ENCODE measurements around the gene NPEPPS. TPM values are rescaled to one million over a fixed set of nuclear protein-coding genes. Genes with fewer than 3 reads are reported as not detected.
A peak's percentile ranks its signal among the peaks of the same experiment; 100 is the strongest.

NPEPPS gene
- total RNA-seq, 1 experiment from 2014 or later, result 137 TPM

DNA sequence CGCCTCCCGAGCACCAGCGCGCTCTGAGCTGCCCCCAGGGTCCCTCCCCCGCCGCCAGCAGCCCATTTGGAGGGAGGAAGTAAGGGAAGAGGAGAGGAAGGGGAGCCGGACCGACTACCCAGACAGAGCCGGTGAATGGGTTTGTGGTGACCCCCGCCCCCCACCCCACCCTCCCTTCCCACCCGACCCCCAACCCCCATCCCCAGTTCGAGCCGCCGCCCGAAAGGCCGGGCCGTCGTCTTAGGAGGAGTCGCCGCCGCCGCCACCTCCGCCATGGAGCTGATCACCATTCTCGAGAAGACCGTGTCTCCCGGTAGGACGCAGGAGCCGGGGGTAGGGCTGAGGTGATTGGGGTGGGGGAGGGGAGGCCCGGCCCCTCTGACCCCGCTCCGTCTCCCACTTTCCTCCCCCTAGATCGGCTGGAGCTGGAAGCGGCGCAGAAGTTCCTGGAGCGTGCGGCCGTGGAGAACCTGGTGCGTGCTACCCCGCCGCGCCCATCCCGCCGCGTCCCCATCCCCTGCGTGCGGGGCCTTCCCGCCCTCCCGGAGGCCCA is 119.1 kb downstream of the NPEPPS start:
- no peaks in the 10 kb centered on the region for H3K27me3 ChIP-seq (ENCODE audit: control insufficient read depth, insufficient read depth, low read length)
- no peak for DNase-seq (ENCODE audit: low read depth, low spot score)
- in situ Hi-C loops (cut with HindIII; ENCODE audit: low pct_unique_long_range_greater_than_20kb, low sequenced_read_pairs) (no loop called here), intact Hi-C loops (cut with micrococcal nuclease; ENCODE audit: unreplicated experiment) (no loop called here)
- peak overlapping the region; percentile 64 to 88 for H3K4me3 ChIP-seq (ENCODE audit: low read depth in 2 of 2, low read length in 2 of 2)
- CTCF ChIA-PET, result interaction anchor here (0.6 kb wide), 1 partner anchor 336 kb away, joined by 3 read pairs; no protein-coding TSS in a partner anchor
- TF ChIP-seq POLR2AphosphoS5 (IDR thresholded peaks at IDR 0.05; ENCODE audit: low read depth, low read length) (peak; percentile 74; the same call in 1 of the 2 replicates), TCF7L2 (IDR thresholded peaks at IDR 0.05; ENCODE audit: low read depth, low read length) (no peak)
- H3K27ac ChIP-seq (ENCODE audit: low read length), result peak overlapping the region; percentile 77; the same call in 1 of the 2 replicates
- peaks cover 44% of the 10 kb centered on the region for H3K4me1 ChIP-seq (ENCODE audit: control insufficient read depth, insufficient read depth, low read length)
- POLR2A ChIA-PET, result interaction anchor here (0.7 to 1.1 kb wide), 5 partner anchors 12 to 181 kb away, joined by 3 to 10 read pairs (median 4); partner anchors contain the start of genes LRRC46 and MRPL10
- ATAC-seq, result peak; percentile 29
- no TSS peak for BruUV-seq (replicated peaks)
- H3K9me3 ChIP-seq (ENCODE audit: control insufficient read depth, insufficient read depth, low read depth, low read length), result no peaks in the 10 kb centered on the region
- H3K36me3 ChIP-seq (ENCODE audit: control insufficient read depth, insufficient read depth, low read length), result peaks cover 37% of the 10 kb centered on the region

- DNase-seq (ENCODE audit: low read depth, low spot score), result peak; percentile 54
- intact Hi-C loops (cut with micrococcal nuclease; ENCODE audit: unreplicated experiment), result no loop called here
- peaks cover 43% of the 10 kb centered on the region for H3K36me3 ChIP-seq (ENCODE audit: control insufficient read depth, insufficient read depth, low read length)
- in situ Hi-C loops (cut with HindIII; ENCODE audit: low pct_unique_long_range_greater_than_20kb, low sequenced_read_pairs), result no loop called here
- ATAC-seq, result peak; percentile 76
- no peaks in the 10 kb centered on the region for H3K9me3 ChIP-seq (ENCODE audit: control insufficient read depth, insufficient read depth, low read depth, low read length)
- peak overlapping the region; percentile 99 for H3K27ac ChIP-seq (ENCODE audit: low read length)
- CTCF ChIA-PET, result no interaction called here
- peaks cover 45% of the 10 kb centered on the region for H3K4me1 ChIP-seq (ENCODE audit: control insufficient read depth, insufficient read depth, low read length)
- BruUV-seq (replicated peaks), result no TSS peak
- TF ChIP-seq SIN3A (IDR thresholded peaks at IDR 0.05; ENCODE audit: borderline replicate concordance, insufficient read depth, low read depth, low read length), result peak; percentile 94
- TF ChIP-seq POLR2AphosphoS5 (IDR thresholded peaks at IDR 0.05; ENCODE audit: low read depth, low read length), result peak; percentile 97
- TF ChIP-seq, protein P1, sequence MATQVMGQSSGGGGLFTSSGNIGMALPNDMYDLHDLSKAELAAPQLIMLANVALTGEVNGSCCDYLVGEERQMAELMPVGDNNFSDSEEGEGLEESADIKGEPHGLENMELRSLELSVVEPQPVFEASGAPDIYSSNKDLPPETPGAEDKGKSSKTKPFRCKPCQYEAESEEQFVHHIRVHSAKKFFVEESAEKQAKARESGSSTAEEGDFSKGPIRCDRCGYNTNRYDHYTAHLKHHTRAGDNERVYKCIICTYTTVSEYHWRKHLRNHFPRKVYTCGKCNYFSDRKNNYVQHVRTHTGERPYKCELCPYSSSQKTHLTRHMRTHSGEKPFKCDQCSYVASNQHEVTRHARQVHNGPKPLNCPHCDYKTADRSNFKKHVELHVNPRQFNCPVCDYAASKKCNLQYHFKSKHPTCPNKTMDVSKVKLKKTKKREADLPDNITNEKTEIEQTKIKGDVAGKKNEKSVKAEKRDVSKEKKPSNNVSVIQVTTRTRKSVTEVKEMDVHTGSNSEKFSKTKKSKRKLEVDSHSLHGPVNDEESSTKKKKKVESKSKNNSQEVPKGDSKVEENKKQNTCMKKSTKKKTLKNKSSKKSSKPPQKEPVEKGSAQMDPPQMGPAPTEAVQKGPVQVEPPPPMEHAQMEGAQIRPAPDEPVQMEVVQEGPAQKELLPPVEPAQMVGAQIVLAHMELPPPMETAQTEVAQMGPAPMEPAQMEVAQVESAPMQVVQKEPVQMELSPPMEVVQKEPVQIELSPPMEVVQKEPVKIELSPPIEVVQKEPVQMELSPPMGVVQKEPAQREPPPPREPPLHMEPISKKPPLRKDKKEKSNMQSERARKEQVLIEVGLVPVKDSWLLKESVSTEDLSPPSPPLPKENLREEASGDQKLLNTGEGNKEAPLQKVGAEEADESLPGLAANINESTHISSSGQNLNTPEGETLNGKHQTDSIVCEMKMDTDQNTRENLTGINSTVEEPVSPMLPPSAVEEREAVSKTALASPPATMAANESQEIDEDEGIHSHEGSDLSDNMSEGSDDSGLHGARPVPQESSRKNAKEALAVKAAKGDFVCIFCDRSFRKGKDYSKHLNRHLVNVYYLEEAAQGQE (IDR thresholded peaks at IDR 0.05; ENCODE audit: insufficient read depth in 1 of 2, low read depth in 2 of 2, low read length in 1 of 2), result no peak
- TF ChIP-seq CTCF (IDR thresholded peaks at IDR 0.05), result no peak
- TF ChIP-seq TCF7L2 (IDR thresholded peaks at IDR 0.05; ENCODE audit: low read depth, low read length), result no peak
- H3K27me3 ChIP-seq (ENCODE audit: control insufficient read depth, insufficient read depth, low read length), result no peaks in the 10 kb centered on the region
- POLR2A ChIA-PET, result interaction anchor here (0.5 to 0.9 kb wide), 6 partner anchors 14 to 121 kb away, joined by 3 to 10 read pairs (median 7); no protein-coding TSS in a partner anchor
- H3K4me3 ChIP-seq (ENCODE audit: low read depth in 2 of 2, low read length in 2 of 2), result peak overlapping the region; percentile 88 to 96
These were observed 119.9 kb downstream of the NPEPPS start for GRCh38 chr17:47650525-47651522.

All from Panc1 (cell line).